GM10266 (cell line): Measurements from ENCODE around the gene IRF2BP2.

Source experiments
- DNase-seq: peaks from one replicate; pipeline ENCODE4 v3.0.0; 2012; ENCODE audit errors: extremely low spot score
- TF ChIP-seq, protein P1 (sequence below): IDR thresholded peaks from 2 replicates; pipeline ENCODE4 v1.5.1; 2012; ENCODE audit warnings: mild to moderate bottlenecking, low read depth; ENCODE audit not compliant: control insufficient read depth, insufficient read depth; ENCODE audit errors: missing control alignments

Gene IRF2BP2

DNA sequence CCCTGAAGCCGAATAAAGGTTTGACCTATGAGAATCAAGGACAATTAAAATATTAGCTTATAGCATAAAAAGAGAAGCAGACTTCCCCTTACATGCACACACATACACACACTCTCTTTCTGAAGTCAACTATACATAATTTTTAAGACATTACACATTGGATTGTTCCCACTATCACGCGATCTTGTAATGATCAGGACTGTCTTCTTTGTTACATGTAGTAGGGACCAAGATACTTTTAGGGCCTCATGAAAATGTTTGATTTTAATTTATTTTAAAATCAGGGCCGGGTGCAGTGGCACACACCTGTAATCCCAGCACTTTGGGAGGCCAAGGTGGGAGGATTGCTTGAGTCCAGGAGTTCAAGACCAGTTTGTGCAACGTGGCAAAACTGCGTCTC is 16.4 kb upstream of the IRF2BP2 start:
- no peak for DNase-seq
- TF ChIP-seq, protein P1, sequence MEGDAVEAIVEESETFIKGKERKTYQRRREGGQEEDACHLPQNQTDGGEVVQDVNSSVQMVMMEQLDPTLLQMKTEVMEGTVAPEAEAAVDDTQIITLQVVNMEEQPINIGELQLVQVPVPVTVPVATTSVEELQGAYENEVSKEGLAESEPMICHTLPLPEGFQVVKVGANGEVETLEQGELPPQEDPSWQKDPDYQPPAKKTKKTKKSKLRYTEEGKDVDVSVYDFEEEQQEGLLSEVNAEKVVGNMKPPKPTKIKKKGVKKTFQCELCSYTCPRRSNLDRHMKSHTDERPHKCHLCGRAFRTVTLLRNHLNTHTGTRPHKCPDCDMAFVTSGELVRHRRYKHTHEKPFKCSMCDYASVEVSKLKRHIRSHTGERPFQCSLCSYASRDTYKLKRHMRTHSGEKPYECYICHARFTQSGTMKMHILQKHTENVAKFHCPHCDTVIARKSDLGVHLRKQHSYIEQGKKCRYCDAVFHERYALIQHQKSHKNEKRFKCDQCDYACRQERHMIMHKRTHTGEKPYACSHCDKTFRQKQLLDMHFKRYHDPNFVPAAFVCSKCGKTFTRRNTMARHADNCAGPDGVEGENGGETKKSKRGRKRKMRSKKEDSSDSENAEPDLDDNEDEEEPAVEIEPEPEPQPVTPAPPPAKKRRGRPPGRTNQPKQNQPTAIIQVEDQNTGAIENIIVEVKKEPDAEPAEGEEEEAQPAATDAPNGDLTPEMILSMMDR = no peak

DNA sequence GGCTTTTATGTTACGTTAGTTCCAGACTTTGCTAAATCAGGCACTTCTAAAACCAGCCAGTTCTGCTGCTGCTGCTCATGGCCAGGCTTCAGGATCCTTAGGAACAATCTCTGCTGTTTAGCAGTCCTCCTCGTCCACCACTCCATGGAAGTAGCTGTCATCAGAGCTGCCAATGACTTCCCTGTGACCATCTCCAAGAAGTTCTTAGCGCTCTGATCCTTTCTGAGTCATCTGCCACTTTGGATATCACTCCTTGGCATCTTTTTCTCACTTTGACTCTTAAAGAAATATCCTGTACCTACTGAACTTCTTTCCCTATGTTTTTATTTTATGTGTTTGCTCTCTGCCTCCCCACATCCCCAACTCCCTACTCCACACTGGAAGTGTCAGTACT is 14.7 kb upstream of the IRF2BP2 start:
- TF ChIP-seq, protein P1 = no peak

DNA sequence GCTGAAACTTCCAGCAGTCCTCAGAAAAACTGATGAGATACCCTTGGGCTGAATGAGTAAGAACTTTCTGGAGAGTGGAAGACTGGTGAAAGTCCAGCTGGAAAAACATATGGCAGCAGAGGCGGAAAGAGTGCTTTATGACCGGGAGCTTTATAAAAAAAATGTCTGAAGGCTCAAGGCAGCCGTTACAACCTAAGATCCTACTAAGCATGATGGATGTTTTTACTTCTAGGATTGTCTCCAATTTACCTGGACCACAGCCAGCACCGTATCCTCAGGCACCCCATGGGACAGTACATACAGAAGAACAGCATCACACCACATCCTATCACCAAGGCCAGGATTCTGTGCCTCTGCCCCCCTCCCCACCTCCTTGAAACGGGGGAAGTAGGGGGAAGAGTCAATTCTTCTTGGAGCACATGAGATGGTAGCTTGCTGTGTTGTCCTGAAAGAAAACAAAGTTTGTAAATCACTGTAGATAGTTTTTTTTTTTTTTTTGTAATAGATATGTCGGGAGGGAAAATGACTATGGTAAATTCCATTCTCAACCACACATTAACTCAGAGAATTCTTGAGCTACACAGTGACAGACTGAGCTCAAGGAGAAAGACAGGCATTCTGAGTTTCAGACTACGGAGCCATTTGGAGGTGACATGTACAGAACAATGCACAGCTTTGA is 11.8 kb upstream of the IRF2BP2 start:
- DNase-seq = no peak
- TF ChIP-seq, protein P1 = no peak

More for the DNA sequence above, 14.7 kb upstream of the IRF2BP2 start:
- DNase-seq = no peak

DNA sequence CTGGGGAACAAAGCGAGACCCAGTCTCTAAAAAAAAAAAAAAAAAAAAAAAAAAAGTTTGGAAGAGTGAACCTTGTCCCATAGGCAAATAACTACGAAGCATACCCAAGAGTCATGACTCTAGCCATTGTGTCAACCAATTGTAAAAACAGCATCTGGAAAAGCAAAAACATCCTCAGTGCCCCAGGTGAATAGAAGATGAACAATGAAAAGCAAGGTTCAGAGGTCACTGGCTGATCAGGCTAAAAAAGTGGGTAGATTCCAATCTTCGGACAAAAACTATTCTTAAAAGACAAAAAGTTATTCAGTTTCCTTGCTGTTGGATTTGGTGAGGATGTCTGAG is 11.1 kb upstream of the IRF2BP2 start:
- DNase-seq = no peak
- TF ChIP-seq, protein P1 = no peak

DNA sequence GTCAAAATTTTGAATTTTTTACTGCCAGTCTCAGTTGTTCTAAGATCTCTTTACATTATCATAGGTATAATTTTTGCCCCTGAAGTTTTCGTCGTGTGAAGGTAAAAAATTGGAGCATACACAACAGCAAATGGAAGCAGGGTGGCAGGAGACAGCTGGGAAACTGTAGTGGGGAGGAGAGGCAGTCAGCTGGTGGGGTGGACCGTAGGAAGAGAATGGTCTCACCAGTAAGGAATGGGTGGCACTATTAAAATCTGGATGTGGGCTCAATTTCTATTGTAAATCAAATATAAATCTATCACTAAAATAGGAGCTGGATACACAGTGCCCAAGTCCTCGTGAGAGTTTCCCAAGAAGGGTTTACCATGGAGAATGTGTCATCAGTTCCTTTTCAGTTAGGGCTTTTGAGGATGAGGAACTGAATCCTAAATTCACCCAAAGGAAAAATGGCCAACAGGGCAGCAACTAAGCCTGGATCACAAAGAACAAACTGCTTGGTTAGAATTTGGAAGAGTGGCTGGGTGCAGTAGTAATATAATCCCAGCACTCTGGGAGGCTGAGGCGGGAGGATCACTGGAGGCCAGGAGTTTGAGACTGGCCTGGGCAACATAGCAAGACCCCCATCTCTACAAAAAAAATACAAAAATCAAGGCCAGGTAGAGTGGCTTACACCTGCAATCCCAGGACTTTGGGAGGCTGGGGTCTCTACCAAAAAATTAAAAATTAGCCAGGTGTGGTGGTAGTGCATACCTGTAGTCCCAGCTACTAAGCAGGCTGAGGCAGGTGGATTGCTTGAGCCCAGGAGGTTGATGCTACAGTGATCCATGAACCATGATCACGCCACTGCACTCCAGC is 10.5 kb upstream of the IRF2BP2 start:
- no peak for DNase-seq
- TF ChIP-seq, protein P1 = no peak

DNA sequence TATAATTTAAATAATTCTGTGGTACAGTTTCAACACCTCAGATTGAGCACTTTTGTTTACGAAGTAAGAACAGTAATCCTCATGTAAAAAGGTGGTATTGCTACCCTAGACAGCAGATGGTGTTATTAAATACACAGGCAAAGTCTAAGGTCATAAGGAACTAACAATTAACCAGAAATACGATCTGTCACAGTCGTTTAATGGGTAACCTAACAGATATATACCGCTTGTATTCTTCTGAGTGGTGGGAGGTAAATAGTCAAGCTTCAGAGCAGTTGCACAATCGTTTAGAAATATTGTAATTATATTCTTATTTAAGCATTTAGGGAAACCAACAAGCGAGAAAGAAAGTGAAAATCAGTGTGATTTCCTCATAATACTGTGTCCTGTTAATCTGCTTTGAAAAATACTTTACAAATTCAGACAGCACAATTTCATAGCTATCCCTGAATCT is 9.8 kb upstream of the IRF2BP2 start:
- no peak for DNase-seq
- TF ChIP-seq, protein P1 = no peak

DNA sequence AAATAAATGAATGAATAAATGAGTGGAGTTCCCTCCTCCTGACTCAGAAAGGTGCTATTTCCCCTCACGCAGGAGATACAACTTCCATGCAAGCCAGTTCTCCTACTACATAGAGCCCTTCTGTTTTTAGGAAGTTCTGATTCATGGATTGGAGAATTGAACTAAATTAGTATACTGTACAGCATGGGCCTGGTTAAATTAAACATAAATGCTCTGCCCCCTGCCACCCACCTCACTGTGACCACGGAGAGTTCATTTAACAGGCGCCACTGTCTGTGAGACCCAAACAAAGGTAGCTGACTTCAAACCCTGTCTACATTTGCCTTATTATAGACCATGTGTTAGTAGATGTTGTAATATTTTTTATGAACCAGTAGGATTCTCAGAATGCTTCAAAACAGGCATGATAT is 9.1 kb upstream of the IRF2BP2 start:
- TF ChIP-seq, protein P1 = no peak
- DNase-seq = no peak
